Smooth muscle cell of the brain vasculature (primary cell): ENCODE measurements around the gene TMED1.

Experiments
- DNase-seq: peaks from one replicate; pipeline ENCODE4 v3.0.0-alpha.2; 2012; ENCODE audit warnings: low read depth, low spot score

TMED1 gene

GRCh38 chr19:10831987-10832938 lies 3.7 kb downstream of the TMED1 start:
- no peak for DNase-seq

- DNase-seq, result no peak
Observed at GRCh38 chr19:10830931-10831779, 4.9 kb downstream of the TMED1 start.

- DNase-seq, result no peak
Observed at GRCh38 chr19:10830370-10830769, 5.6 kb downstream of the TMED1 start.

GRCh38 chr19:10829967-10830366 lies 6.0 kb downstream of the TMED1 start:
- DNase-seq, result no peak

- no peak for DNase-seq
Observed at GRCh38 chr19:10828981-10829821, 6.8 kb downstream of the TMED1 start.

- DNase-seq, result no peak
Observed at GRCh38 chr19:10826846-10827245, 9.2 kb downstream of the TMED1 start.

DNA sequence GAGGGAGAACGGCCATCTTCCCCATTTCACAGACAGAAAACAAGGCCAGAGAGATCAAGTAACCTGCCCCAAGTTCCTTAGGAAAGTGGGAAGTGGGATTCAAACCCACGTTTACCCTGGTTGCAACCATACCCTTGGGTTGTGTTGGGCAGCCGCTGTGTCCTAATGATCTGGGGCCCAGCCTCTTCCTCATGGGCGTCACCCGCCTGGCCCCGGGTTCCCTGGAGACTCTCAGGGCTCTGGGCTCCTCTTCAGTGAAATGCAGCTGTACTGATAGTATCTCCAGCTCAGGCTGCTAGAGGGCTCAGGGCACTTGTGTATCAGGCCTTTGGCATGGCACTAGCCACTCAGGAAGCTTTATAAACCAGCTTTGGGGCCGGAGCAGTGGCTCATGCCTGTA lies 9.8 kb downstream of the TMED1 start:
- DNase-seq, result no peak

GRCh38 chr19:10823690-10824089 lies 12.3 kb downstream of the TMED1 start:
- DNase-seq, result no peak

GRCh38 chr19:10820173-10820572 lies 15.8 kb downstream of the TMED1 start:
- no peak for DNase-seq

- DNase-seq, result no peak
Observed at GRCh38 chr19:10819124-10820060, 16.6 kb downstream of the TMED1 start.

DNA sequence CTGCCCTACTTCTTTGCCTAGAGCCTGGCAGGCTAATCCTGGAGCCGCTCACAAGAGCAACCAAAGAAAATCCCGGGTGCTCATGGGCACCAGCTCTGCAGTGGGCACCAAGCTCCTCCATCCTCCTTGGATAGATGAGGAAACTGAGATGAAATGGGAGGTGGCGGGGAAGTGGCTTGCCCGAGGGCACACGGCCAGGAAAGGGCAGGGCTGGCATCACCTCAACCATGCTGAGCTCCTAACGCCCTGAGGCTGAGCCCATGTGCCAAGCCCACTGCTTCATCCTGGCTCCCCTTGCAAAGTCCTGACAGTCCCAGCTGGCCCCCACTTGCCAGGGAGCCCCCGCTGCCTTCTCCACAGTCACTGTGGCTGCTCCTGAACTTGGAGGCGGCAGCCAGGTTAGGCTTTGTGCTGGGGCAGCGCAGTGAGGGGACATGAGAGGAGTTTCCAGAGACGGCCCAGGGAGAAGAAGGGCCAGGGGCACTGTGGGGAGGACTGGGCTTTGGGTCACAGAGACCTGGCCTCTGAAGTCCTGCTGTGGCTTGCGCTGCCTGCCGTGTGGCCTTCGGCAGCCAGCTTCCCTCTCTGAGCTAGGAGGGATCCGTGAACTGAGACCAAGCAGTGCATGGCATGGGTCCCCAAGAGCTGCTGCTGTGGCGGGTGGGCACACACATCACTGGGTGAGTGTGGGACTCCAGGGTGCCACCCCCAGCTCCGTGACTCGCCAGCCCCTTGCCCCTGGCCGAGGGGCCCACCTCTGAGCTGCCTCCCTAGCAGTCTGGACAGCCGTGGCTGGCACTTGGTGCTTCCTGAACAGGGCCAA lies 17.5 kb downstream of the TMED1 start:
- no peak for DNase-seq

- peak; percentile 83 for DNase-seq
Observed at GRCh38 chr19:10817291-10818038, 18.5 kb downstream of the TMED1 start.

- DNase-seq, result no peak
Observed at GRCh38 chr19:10816691-10817090, 19.3 kb downstream of the TMED1 start.

DNA sequence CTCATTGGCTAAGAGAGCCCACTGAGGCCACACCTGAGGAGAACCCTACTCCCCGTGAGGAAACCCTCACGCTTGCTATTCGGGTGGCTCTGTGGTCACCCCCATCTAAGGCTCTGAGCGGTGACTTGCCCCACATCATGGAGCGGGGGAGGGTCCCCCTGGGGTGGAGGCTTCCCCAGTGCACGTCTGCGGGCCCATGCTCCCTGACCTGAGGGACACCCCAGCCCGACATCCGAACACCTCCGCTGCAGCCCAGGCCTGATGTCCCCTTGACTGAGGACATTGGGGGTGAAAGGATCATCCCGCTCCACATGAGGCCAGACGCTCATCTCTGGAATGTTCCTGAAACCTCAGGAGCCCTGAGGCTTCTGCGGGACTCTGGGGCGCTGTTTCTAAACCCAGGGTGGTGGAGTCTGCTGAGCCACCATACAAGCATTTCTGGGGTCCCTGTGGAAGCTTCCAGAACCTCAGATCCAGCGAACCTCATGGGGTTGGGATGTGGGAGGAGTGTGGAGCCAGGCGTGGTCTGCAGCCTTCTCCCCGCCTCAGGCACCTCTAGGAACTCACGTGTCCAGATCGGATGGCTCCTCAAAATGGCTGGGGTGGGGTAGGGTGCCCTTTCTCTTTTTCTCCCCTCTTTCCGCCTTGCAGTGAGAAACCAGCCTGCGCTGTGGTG lies 19.9 kb downstream of the TMED1 start:
- DNase-seq, result peak; percentile 15

- DNase-seq, result no peak
Observed at GRCh38 chr19:10815007-10815536, 20.9 kb downstream of the TMED1 start.

DNA sequence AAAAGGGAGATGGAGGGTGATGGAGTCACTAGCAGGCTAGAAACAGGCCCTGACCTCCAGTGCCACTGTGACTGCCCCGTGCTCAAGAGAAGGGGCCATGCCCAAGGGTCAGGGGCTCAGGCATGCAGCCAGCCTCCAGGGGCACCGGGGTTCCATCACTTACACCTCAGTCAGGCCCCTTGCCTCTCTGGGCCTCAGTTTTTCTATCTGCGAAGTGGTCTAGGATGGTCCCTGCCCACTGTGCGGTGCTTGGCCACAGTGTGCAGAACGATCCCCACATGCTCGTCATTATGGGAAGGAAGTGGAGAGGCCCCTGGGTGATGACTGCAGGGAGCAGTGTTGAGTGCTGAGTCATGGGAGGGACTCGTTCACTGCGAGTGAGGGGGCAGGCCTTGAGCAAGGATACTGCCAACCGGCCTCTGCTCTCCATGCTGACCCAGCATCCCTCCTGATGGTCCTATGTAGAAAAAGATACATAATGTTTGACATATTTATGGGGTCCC lies 23.1 kb downstream of the TMED1 start:
- DNase-seq, result peak; percentile 73

- DNase-seq, result no peak
Observed at GRCh38 chr19:10812196-10812595, 23.8 kb downstream of the TMED1 start.
